Prostate gland (tissue), 2 donors: ENCODE measurements around the gene RRP1B.

ENCODE experiments used
- POLR2A ChIP-seq: fragments of 450-650 bp; IDR thresholded peaks from one replicate; pipeline ENCODE4 v1.6.1; 2016; ENCODE audit warnings: antibody characterized with exemption, mild to moderate bottlenecking
- TF ChIP-seq, protein P1 (sequence below), 4 experiments: fragments of 200-600 bp in 2 of 4; fragments of 450-650 bp in 2 of 4; sonication (generic) in 2 of 4; IDR thresholded peaks; 1 replicate in 3 of 4; 2 replicates in 1 of 4; pipeline ENCODE4 v1.5.1; 2016 to 2019; ENCODE audit warnings: antibody characterized with exemption in 4 of 4, mild to moderate bottlenecking in 2 of 4, moderate library complexity in 2 of 4

DNA sequence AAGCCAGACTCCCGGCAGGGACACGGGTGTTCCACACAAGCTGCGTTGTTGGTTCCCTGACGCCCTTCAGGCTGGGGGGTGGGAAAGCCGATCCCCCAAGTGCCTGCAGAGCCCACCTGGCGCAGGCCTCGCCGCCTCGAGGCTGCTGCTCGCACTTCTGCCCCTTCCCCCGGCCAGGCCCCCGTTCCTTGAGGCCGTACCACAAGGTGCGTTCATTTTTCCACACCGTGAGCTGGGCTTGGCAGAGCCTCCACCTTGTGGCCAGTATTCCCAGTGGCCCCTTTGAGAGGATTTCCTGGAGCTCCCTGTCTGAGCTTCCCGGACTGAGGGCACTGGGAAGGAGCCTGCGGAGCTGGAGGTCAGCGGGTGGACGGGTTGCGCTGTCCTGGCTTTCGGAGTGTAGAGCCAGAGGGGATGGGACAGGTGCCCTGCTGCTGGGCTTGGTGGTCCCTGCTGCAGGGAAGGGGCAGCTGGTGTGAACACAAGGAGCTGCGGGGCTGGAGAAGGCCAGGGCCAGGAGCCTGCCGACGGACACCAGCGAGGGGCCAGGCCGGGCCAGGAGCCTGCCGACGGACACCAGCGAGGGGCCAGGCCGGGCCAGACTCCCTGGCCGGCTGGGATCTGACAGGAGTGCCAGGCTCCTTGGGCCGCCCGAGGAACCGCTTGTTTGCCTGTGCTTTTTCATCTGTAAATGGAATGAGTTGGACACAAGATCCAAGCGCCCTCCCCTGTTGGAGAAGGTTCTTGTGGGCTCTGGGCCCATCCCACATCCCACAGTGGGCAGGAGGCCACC is 78.0 kb downstream of the RRP1B start:
- TF ChIP-seq, protein P1, sequence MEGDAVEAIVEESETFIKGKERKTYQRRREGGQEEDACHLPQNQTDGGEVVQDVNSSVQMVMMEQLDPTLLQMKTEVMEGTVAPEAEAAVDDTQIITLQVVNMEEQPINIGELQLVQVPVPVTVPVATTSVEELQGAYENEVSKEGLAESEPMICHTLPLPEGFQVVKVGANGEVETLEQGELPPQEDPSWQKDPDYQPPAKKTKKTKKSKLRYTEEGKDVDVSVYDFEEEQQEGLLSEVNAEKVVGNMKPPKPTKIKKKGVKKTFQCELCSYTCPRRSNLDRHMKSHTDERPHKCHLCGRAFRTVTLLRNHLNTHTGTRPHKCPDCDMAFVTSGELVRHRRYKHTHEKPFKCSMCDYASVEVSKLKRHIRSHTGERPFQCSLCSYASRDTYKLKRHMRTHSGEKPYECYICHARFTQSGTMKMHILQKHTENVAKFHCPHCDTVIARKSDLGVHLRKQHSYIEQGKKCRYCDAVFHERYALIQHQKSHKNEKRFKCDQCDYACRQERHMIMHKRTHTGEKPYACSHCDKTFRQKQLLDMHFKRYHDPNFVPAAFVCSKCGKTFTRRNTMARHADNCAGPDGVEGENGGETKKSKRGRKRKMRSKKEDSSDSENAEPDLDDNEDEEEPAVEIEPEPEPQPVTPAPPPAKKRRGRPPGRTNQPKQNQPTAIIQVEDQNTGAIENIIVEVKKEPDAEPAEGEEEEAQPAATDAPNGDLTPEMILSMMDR (IDR thresholded peaks at IDR 0.05) = no peak
- no peak for TF ChIP-seq POLR2A
